ENCODE data around the gene MPO. TPM values are rescaled to one million over a fixed set of nuclear protein-coding genes. Genes with fewer than 3 reads are reported as not detected.

Gene MPO
- total and polyA plus RNA-seq, 9 of the 15 experiments (the other 6 are each of a cell fraction or from before 2014, with no cell fraction given), result 0.04 to 0.47 (median 0.39) TPM; not detected in 6

DNA sequence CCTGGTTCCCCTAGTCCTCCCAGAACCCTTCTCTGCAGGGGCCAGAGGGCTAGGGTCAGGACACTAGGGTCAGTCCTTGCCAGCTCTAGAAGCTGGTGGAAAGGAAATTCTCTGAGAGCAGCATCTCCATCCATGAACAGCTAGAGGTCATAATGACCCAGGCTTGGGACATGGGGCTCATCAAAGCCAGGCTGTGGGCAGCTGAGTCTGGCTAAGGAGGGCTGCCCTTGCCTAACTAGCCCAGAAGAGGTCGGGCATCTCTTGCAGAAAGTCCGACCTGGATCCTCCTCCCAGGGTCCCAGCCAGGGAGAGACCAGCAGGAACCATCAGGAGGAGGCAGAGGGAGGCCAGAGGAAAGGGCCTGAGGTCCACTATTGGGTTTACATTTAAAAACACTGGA lies 4.3 kb downstream of the MPO start:
- no TSS peak for BruUV-seq (replicated peaks)
- in situ Hi-C loops (cut with MboI), result loop anchor here (25.0 kb wide), 1 partner anchor 736 kb away; no protein-coding TSS in a partner anchor
- Histone ChIP-seq H3K27ac (ENCODE audit: extremely low read depth, low read depth, low read length) (no peak overlapping the region), H2AFZ (ENCODE audit: low read depth, low read length) (no peak overlapping the region), H3K4me3 (no peak overlapping the region), H3K9me3 (replicated peaks; ENCODE audit: control insufficient read depth, insufficient read depth, low read depth, low read length) (no peaks in the 10 kb centered on the region), H3K36me3 (ENCODE audit: control insufficient read depth, insufficient read depth, low read length) (no peaks in the 10 kb centered on the region), H3K79me2 (ENCODE audit: control insufficient read depth, insufficient read depth, low read length) (no peaks in the 10 kb centered on the region), H3K4me1 (replicated peaks in 1 of 2; ENCODE audit: control insufficient read depth in 2 of 2, insufficient read depth in 2 of 2, low read length in 2 of 2) (peaks cover 5 to 25% of the 10 kb centered on the region in 2 experiments; a peak in 3 of 5 replicates), H3K27me3 (ENCODE audit: control insufficient read depth in 2 of 2, insufficient read depth in 2 of 2, low read length in 2 of 2) (peaks cover 30 to 81% of the 10 kb centered on the region in 2 experiments; a peak in 4 of 5 replicates), H3K9ac (ENCODE audit: insufficient read depth in 1 of 2, low read depth in 2 of 2, low read length in 2 of 2) (no peak overlapping the region), H3K4me2 (ENCODE audit: insufficient read depth, low read length) (no peak overlapping the region), H4K20me1 (replicated peaks; ENCODE audit: control insufficient read depth, insufficient read depth, low read length) (peaks cover 2% of the 10 kb centered on the region; the same call in 1 of the 2 replicates), H3K9me1 (ENCODE audit: control insufficient read depth, insufficient read depth, low read length) (no peaks in the 10 kb centered on the region)
- no peak for TF ChIP-seq TCF3 (CRISPR knock-in tag; IDR thresholded peaks at IDR 0.05)
- no peak for TF ChIP-seq NUFIP1 (IDR thresholded peaks at IDR 0.05; ENCODE audit: partially characterized antibody)
- TF ChIP-seq DDX20 (tag; IDR thresholded peaks at IDR 0.05; ENCODE audit: low read depth), result no peak
- TF ChIP-seq HOXB6 (CRISPR knock-in tag; IDR thresholded peaks at IDR 0.05; ENCODE audit: borderline replicate concordance), result no peak
- no peak for TF ChIP-seq MTF1 (CRISPR knock-in tag; IDR thresholded peaks at IDR 0.05; ENCODE audit: borderline replicate concordance)
- no peak for TF ChIP-seq SMARCA4 (IDR thresholded peaks at IDR 0.05)
- TF ChIP-seq JUN (IDR thresholded peaks at IDR 0.05; ENCODE audit: borderline replicate concordance, low read depth, low read length), result no peak
- no peak for TF ChIP-seq JUN (CRISPR knock-in tag; IDR thresholded peaks at IDR 0.05; ENCODE audit: borderline replicate concordance)
- no peak for TF ChIP-seq CC2D1A (IDR thresholded peaks at IDR 0.05)
- no peak for TF ChIP-seq FOXJ2 (tag; IDR thresholded peaks at IDR 0.05)
- no peak for TF ChIP-seq NCOR1 (IDR thresholded peaks at IDR 0.05)
- no peak for TF ChIP-seq ZC3H4 (CRISPR knock-in tag; IDR thresholded peaks at IDR 0.05; ENCODE audit: borderline replicate concordance)
- no peak for TF ChIP-seq ETS2 (tag; IDR thresholded peaks at IDR 0.05; ENCODE audit: borderline replicate concordance, poor library complexity, severe bottlenecking)
- TF ChIP-seq CREM (IDR thresholded peaks at IDR 0.05; ENCODE audit: low read depth), result no peak
- no peak for TF ChIP-seq SAFB (IDR thresholded peaks at IDR 0.05; ENCODE audit: borderline replicate concordance, low read depth, low read length)
- 0% methylated on average over 2 of the region's 2 CpGs for WGBS (ENCODE audit: insufficient coverage, low coverage, missing lambda C conversion rate)
- intact Hi-C loops (cut with micrococcal nuclease), result no loop called here
- peak in 1 of 4 experiments; percentile 16 for DNase-seq (ENCODE audit: extremely low read depth in 1 of 4, low spot score in 3 of 4)
- POLR2A ChIA-PET, result no interaction called here
- FAIRE-seq, result no peak
- no peak for ATAC-seq
- CTCF ChIA-PET (ENCODE audit: low intra/inter-chr PET ratio), result interaction anchor here (0.6 kb wide), 1 partner anchor 169 kb away, joined by 3 read pairs; no protein-coding TSS in a partner anchor
